PC-3 (cell line): ENCODE data around the gene MAF. TPM values are rescaled to one million over a fixed set of nuclear protein-coding genes. Genes with fewer than 3 reads are reported as not detected.

Experiments
- ATAC-seq: fragments of 200-7000 bp; cut with Tn5 transposase; 2 replicates; pipeline ENCODE4 v1.9.1; 2020; ENCODE audit warnings: mild to moderate bottlenecking, moderate library complexity
- BruUV-seq: library from RNA; stranded (reverse); fragments of 400-500 nt; replicated peaks from 2 replicates; lab custom pipeline; 2021; lab: Mats Ljungman, UMichigan
- CTCF ChIA-PET: fragments of 300-600 bp; sonication (Branson Sonifier 250); formaldehyde crosslinking; loops from one replicate; lab custom pipeline; 2022; ENCODE audit warnings: antibody characterized with exemption; lab: Charles Lee
- POLR2A ChIA-PET: fragments of 300-600 bp; sonication (Branson Sonifier 250); formaldehyde crosslinking; loops from one replicate; lab custom pipeline; 2022; ENCODE audit warnings: antibody characterized with exemption; ENCODE audit not compliant: unreplicated experiment; lab: Charles Lee
- DNase-seq: peaks from one replicate; pipeline ENCODE4 v3.0.0-alpha.2; 2015
- H2AFZ ChIP-seq: fragments of 300-600 bp; sonication (generic); 2 replicates; pipeline ENCODE4 v1.6.0; 2016; ENCODE audit warnings: antibody characterized with exemption, low read length
- H3F3A ChIP-seq: fragments of 300-600 bp; sonication (generic); one replicate; pipeline ENCODE4 v1.6.0; 2017; ENCODE audit warnings: antibody characterized with exemption, low read length, control low read depth, mild to moderate bottlenecking; ENCODE audit not compliant: unreplicated experiment
- H3K27ac ChIP-seq: fragments of 300-600 bp; sonication (generic); 2 replicates; pipeline ENCODE4 v1.5.1; 2016; ENCODE audit warnings: mild to moderate bottlenecking, low read length
- H3K27me3 ChIP-seq: fragments of 300-600 bp; sonication (generic); 2 replicates; pipeline ENCODE4 v1.6.1; 2016; ENCODE audit warnings: low read length, mixed read lengths
- H3K36me3 ChIP-seq: fragments of 300-600 bp; sonication (generic); 2 replicates; pipeline ENCODE4 v1.6.1; 2016; ENCODE audit warnings: low read depth, mixed run types, low read length, mixed read lengths
- H3K4me1 ChIP-seq: fragments of 300-600 bp; sonication (generic); 2 replicates; pipeline ENCODE4 v1.5.1; 2016; ENCODE audit warnings: low read length; ENCODE audit not compliant: insufficient read depth
- H3K4me2 ChIP-seq: fragments of 300-600 bp; sonication (generic); 2 replicates; pipeline ENCODE4 v1.6.0; 2016; ENCODE audit warnings: low read length
- H3K4me3 ChIP-seq: fragments of 300-600 bp; sonication (generic); 2 replicates; pipeline ENCODE4 v1.5.1; 2016; ENCODE audit warnings: mild to moderate bottlenecking, low read length, mixed read lengths
- H3K79me2 ChIP-seq: fragments of 300-600 bp; sonication (generic); 2 replicates; pipeline ENCODE4 v1.6.1; 2017; ENCODE audit warnings: low read length, mixed read lengths
- H3K9ac ChIP-seq: fragments of 300-600 bp; sonication (generic); 2 replicates; pipeline ENCODE4 v1.6.0; 2016; ENCODE audit warnings: mild to moderate bottlenecking, low read length
- H3K9me2 ChIP-seq: fragments of 300-600 bp; sonication (generic); replicated peaks from 2 replicates; pipeline ENCODE4 v1.6.1; 2016; ENCODE audit warnings: mixed run types, low read length, mixed read lengths
- H3K9me3 ChIP-seq: fragments of 300-600 bp; sonication (generic); 2 replicates; pipeline ENCODE4 v1.6.1; 2016; ENCODE audit warnings: low read length, mixed read lengths
- H4K20me1 ChIP-seq: fragments of 300-600 bp; sonication (generic); 2 replicates; pipeline ENCODE4 v1.6.1; 2016; ENCODE audit warnings: low read length, mixed read lengths
- CTCF ChIP-seq: fragments of 300-600 bp; sonication (generic); conservative IDR thresholded peaks from 2 replicates; pipeline ENCODE4 v1.5.1; 2017; ENCODE audit warnings: antibody characterized with exemption, low read depth, mild to moderate bottlenecking, low read length
- EZH2 ChIP-seq: fragments of 300-600 bp; sonication (generic); IDR thresholded peaks from one replicate; pipeline ENCODE4 v1.6.1; 2017; ENCODE audit warnings: antibody characterized with exemption, mild to moderate bottlenecking, low read length; ENCODE audit not compliant: unreplicated experiment
- EZH2phosphoT487 ChIP-seq: fragments of 300-600 bp; sonication (generic); IDR thresholded peaks from 2 replicates; pipeline ENCODE4 v1.6.1; 2018; ENCODE audit warnings: mild to moderate bottlenecking, antibody characterized with exemption, low read length, borderline replicate concordance
- intact Hi-C: fragments of 100-400 bp; cut with micrococcal nuclease; formaldehyde crosslinking; loops from 2 replicates; pipeline ENCODE4 v1.9.0; 2023
- total RNA-seq: library from RNA; depleted of rRNA; stranded (reverse); fragments of >200 nt; gene quantifications from 2 replicates; pipeline ENCODE4 v1.2.3, GENCODE V29; 2014

MAF gene
- total RNA-seq, 1 experiment from 2014 or later = not detected

- ChIA-PET CTCF (no interaction called here), POLR2A (no interaction called here)
- no TSS peak for BruUV-seq
- Histone ChIP-seq H3K4me2 (no peak overlapping the region), H4K20me1 (no peaks in the 10 kb centered on the region), H3K27me3 (no peaks in the 10 kb centered on the region), H3K4me1 (no peaks in the 10 kb centered on the region), H3F3A (no peaks in the 10 kb centered on the region), H3K36me3 (no peaks in the 10 kb centered on the region), H2AFZ (no peak overlapping the region), H3K27ac (no peak overlapping the region), H3K9ac (no peak overlapping the region), H3K9me3 (no peaks in the 10 kb centered on the region), H3K9me2 (no peaks in the 10 kb centered on the region), H3K4me3 (no peak overlapping the region), H3K79me2 (no peaks in the 10 kb centered on the region)
- TF ChIP-seq CTCF (no peak), EZH2 (no peak), EZH2phosphoT487 (no peak)
- intact Hi-C loops = no loop called here
- DNase-seq = no peak
- no peak for ATAC-seq
These were observed 20.5 kb upstream of the MAF start for GRCh38 chr16:79621027-79621426.

- no peaks in the 10 kb centered on the region for H3F3A ChIP-seq
- H3K9me2 ChIP-seq = no peaks in the 10 kb centered on the region
- H3K4me2 ChIP-seq = no peak overlapping the region
- no peaks in the 10 kb centered on the region for H3K27me3 ChIP-seq
- no peaks in the 10 kb centered on the region for H3K79me2 ChIP-seq
- no TSS peak for BruUV-seq
- no peak for ATAC-seq
- H3K36me3 ChIP-seq = no peaks in the 10 kb centered on the region
- no peak overlapping the region for H3K4me3 ChIP-seq
- no peaks in the 10 kb centered on the region for H3K9me3 ChIP-seq
- H2AFZ ChIP-seq = no peak overlapping the region
- H4K20me1 ChIP-seq = no peaks in the 10 kb centered on the region
- DNase-seq = no peak
- CTCF ChIA-PET = no interaction called here
- no peak for TF ChIP-seq EZH2phosphoT487
- TF ChIP-seq CTCF = no peak
- TF ChIP-seq EZH2 = no peak
- no peak overlapping the region for H3K27ac ChIP-seq
- intact Hi-C loops = no loop called here
- POLR2A ChIA-PET = no interaction called here
- no peaks in the 10 kb centered on the region for H3K4me1 ChIP-seq
- H3K9ac ChIP-seq = no peak overlapping the region
These were observed 18.1 kb upstream of the MAF start for GRCh38 chr16:79618692-79619050.

GRCh38 chr16:79618041-79618691 lies 17.6 kb upstream of the MAF start:
- no peak overlapping the region for H3K4me3 ChIP-seq
- no peaks in the 10 kb centered on the region for H4K20me1 ChIP-seq
- H3K9me2 ChIP-seq = no peaks in the 10 kb centered on the region
- no peaks in the 10 kb centered on the region for H3K36me3 ChIP-seq
- DNase-seq (no peak), ATAC-seq (no peak)
- H3K4me1 ChIP-seq = no peaks in the 10 kb centered on the region
- POLR2A ChIA-PET = no interaction called here
- no peak overlapping the region for H3K27ac ChIP-seq
- no peak for TF ChIP-seq EZH2phosphoT487
- no peak for TF ChIP-seq CTCF
- no peak for TF ChIP-seq EZH2
- no peaks in the 10 kb centered on the region for H3K9me3 ChIP-seq
- H3K9ac ChIP-seq = no peak overlapping the region
- CTCF ChIA-PET = no interaction called here
- no peak overlapping the region for H3K4me2 ChIP-seq
- intact Hi-C loops = no loop called here
- H3K27me3 ChIP-seq = no peaks in the 10 kb centered on the region
- no peak overlapping the region for H2AFZ ChIP-seq
- BruUV-seq = no TSS peak
- no peaks in the 10 kb centered on the region for H3F3A ChIP-seq
- H3K79me2 ChIP-seq = no peaks in the 10 kb centered on the region
